HG03342 (cell line): ENCODE results near the gene BST2.
"Not testable (repeated sequence)": the region's sequence is repeated elsewhere in the genome, so short reads cannot be mapped to it uniquely, and the experiment has no call there.

ENCODE experiments used
- ATAC-seq: cut with Tn5 transposase; IDR thresholded peaks from one replicate; pipeline ENCODE4 v1.9.1; 2021; ENCODE audit warnings: mild to moderate bottlenecking, moderate library complexity; ENCODE audit not compliant: unreplicated experiment

Gene BST2

GRCh38 chr19:17390665-17391370 lies 14.6 kb downstream of the BST2 start:
- peak; percentile 85 for ATAC-seq

- ATAC-seq, result no peak
Measured at GRCh38 chr19:17389957-17390664, 15.3 kb downstream of the BST2 start.

- no peak for ATAC-seq
Measured at GRCh38 chr19:17389288-17389687, 16.1 kb downstream of the BST2 start.

- ATAC-seq, result no peak
Measured at GRCh38 chr19:17385878-17386611, 19.4 kb downstream of the BST2 start.

- ATAC-seq, result no peak
Measured at GRCh38 chr19:17380426-17381138, 24.8 kb downstream of the BST2 start.

- no peak for ATAC-seq
Measured at GRCh38 chr19:17379221-17379631, 26.2 kb downstream of the BST2 start.

- ATAC-seq, result no peak
Measured at GRCh38 chr19:17378271-17378670, 27.2 kb downstream of the BST2 start.

- ATAC-seq, result no peak
Measured at GRCh38 chr19:17376935-17377600, 28.4 kb downstream of the BST2 start, which contains the start of gene PLVAP. Gene PLVAP, minus strand, starts transcription at chr19:17377342. Its CDS starts 54 bp downstream, at chr19:17377288.

- peak; percentile 85 for ATAC-seq
Measured at GRCh38 chr19:17370026-17370587, 35.3 kb downstream of the BST2 start.

- ATAC-seq, result no peak
Measured at GRCh38 chr19:17365361-17365760, 40.1 kb downstream of the BST2 start.

- not testable (repeated sequence) for ATAC-seq
Measured at GRCh38 chr19:17363852-17364605, 41.4 kb downstream of the BST2 start.

- no peak for ATAC-seq
Measured at GRCh38 chr19:17359905-17360800, 45.3 kb downstream of the BST2 start.

GRCh38 chr19:17358395-17358794 lies 47.0 kb downstream of the BST2 start:
- no peak for ATAC-seq

GRCh38 chr19:17357724-17358123 lies 47.7 kb downstream of the BST2 start:
- ATAC-seq, result no peak

GRCh38 chr19:17357078-17357666 lies 48.3 kb downstream of the BST2 start:
- no peak for ATAC-seq

GRCh38 chr19:17353386-17353785 lies 52.0 kb downstream of the BST2 start:
- ATAC-seq, result no peak
